HCT116 (cell line): ENCODE measurements around the gene TET3. TPM values are rescaled to one million over a fixed set of nuclear protein-coding genes. Genes with fewer than 3 reads are reported as not detected.

ENCODE experiments used
- ATAC-seq: fragments of 200-7000 bp; cut with Tn5 transposase; 2 replicates; pipeline ENCODE4 v1.9.1; 2020; ENCODE audit warnings: mild to moderate bottlenecking, moderate library complexity
- BruUV-seq: library from RNA; stranded (reverse); fragments of 400-500 nt; replicated peaks from 2 replicates; lab custom pipeline; 2021; lab: Mats Ljungman, UMichigan
- CTCF ChIA-PET: fragments of 300-600 bp; sonication (Branson Sonifier 250); formaldehyde crosslinking; loops from one replicate; lab custom pipeline; 2021; ENCODE audit warnings: antibody characterized with exemption; lab: Charles Lee
- POLR2A ChIA-PET: fragments of 300-600, 350-600 bp; sonication (Branson Sonifier 250); formaldehyde crosslinking; loops from one replicate; lab custom pipeline; 2021; ENCODE audit warnings: antibody characterized with exemption; lab: Charles Lee
- RAD21 ChIA-PET, 2 experiments: fragments of 300-600 bp; sonication (Branson Sonifier 250); formaldehyde crosslinking; loops; one replicate each; lab custom pipeline; 2023; ENCODE audit warnings: low total read pairs in 2 of 2; ENCODE audit not compliant: uncharacterized antibody in 2 of 2, unreplicated experiment in 2 of 2, low non-redundant PET in 1 of 2; lab: Charles Lee
- DNase-seq: peaks from one replicate; pipeline ENCODE4 v3.0.0-alpha.2; 2010; ENCODE audit warnings: low read depth, low spot score
- H2AFZ ChIP-seq: fragments of 200-600 bp; shearing (Covaris generic), sonication (generic); 2 replicates; pipeline ENCODE4 v1.6.1; 2017; ENCODE audit warnings: low read depth, mixed run types, mixed read lengths, antibody characterized with exemption, low read length; ENCODE audit not compliant: poor library complexity, severe bottlenecking
- H3K27ac ChIP-seq: 2 replicates; pipeline ENCODE4 v1.5.1; 2012; ENCODE audit warnings: low read depth, low read length
- H3K27me3 ChIP-seq: fragments of 200-600 bp; sonication (generic); 2 replicates; pipeline ENCODE4 v1.6.1; 2016; ENCODE audit warnings: mixed run types, low read length, mixed read lengths; ENCODE audit not compliant: insufficient read depth
- H3K36me3 ChIP-seq, 2 experiments: fragments of 200-500 bp in 1 of 2; fragments of 200-600 bp in 1 of 2; sonication (Bioruptor generic) in 1 of 2; sonication (generic) in 1 of 2; 2 replicates each; pipeline versions ENCODE4 v1.5.1 to v1.6.1; 2014 to 2016; ENCODE audit warnings: low read length in 2 of 2, inconsistent platforms in 1 of 2, mixed read lengths in 1 of 2, mixed run types in 1 of 2; ENCODE audit not compliant: insufficient read depth in 2 of 2, control insufficient read depth in 1 of 2
- H3K4me1 ChIP-seq, 2 experiments: fragments of 200-600 bp in 1 of 2; sonication (generic) in 1 of 2; 2 replicates each; pipeline versions ENCODE4 v1.5.1 to v1.6.1; 2012 to 2017; ENCODE audit warnings: low read length in 2 of 2, inconsistent platforms in 1 of 2, mild to moderate bottlenecking in 1 of 2, mixed read lengths in 1 of 2, mixed run types in 1 of 2, moderate library complexity in 1 of 2; ENCODE audit not compliant: insufficient read depth in 2 of 2, control insufficient read depth in 1 of 2
- H3K4me2 ChIP-seq: fragments of 200-600 bp; sonication (generic); 2 replicates; pipeline ENCODE4 v1.6.1; 2017; ENCODE audit warnings: mixed run types, low read length, mixed read lengths
- H3K4me3 ChIP-seq, 2 experiments: fragments of 200-600 bp in 1 of 2; sonication (generic) in 1 of 2; replicated peaks in 1 of 2; 2 replicates each; pipeline ENCODE4 v1.5.1; 2011 to 2016; ENCODE audit warnings: low read length in 2 of 2, control low read depth in 1 of 2, low read depth in 1 of 2, mild to moderate bottlenecking in 1 of 2, mixed read lengths in 1 of 2, mixed run types in 1 of 2
- H3K79me2 ChIP-seq: fragments of 200-600 bp; sonication (generic); 2 replicates; pipeline ENCODE4 v1.6.1; 2017; ENCODE audit warnings: mild to moderate bottlenecking, mixed run types, low read length, moderate library complexity, mixed read lengths; ENCODE audit not compliant: insufficient read depth
- H3K9ac ChIP-seq: fragments of 200-600 bp; sonication (generic); 2 replicates; pipeline ENCODE4 v1.6.1; 2016; ENCODE audit warnings: low read length, mixed read lengths
- H3K9me2 ChIP-seq: fragments of 200-600 bp; sonication (generic), shearing (Covaris generic); 2 replicates; pipeline ENCODE4 v1.6.1; 2017; ENCODE audit warnings: mixed run types, mild to moderate bottlenecking, moderate library complexity; ENCODE audit not compliant: insufficient read depth
- H3K9me3 ChIP-seq, 2 experiments: fragments of 200-500 bp in 1 of 2; fragments of 200-600 bp in 1 of 2; sonication (Bioruptor generic) in 1 of 2; sonication (generic) in 1 of 2; 2 replicates each; pipeline ENCODE4 v1.6.1; 2014 to 2017; ENCODE audit warnings: low read length in 2 of 2, mixed read lengths in 2 of 2, inconsistent platforms in 1 of 2, low read depth in 1 of 2, mild to moderate bottlenecking in 1 of 2, mixed run types in 1 of 2, moderate library complexity in 1 of 2; ENCODE audit not compliant: control insufficient read depth in 1 of 2, insufficient read depth in 1 of 2
- H4K20me1 ChIP-seq: fragments of 200-600 bp; sonication (generic), shearing (Covaris generic); 2 replicates; pipeline ENCODE4 v1.6.1; 2017; ENCODE audit warnings: mixed run types, mild to moderate bottlenecking, moderate library complexity; ENCODE audit not compliant: insufficient read depth
- CEBPB ChIP-seq: IDR thresholded peaks from 2 replicates; pipeline ENCODE4 v1.6.1; 2012; ENCODE audit warnings: low read depth
- EZH2phosphoT487 ChIP-seq: fragments of 200-600 bp; IDR thresholded peaks from 2 replicates; pipeline ENCODE4 v1.6.1; 2018; ENCODE audit warnings: antibody characterized with exemption, borderline replicate concordance
- FOSL1 ChIP-seq: IDR thresholded peaks from 2 replicates; pipeline ENCODE4 v1.6.1; 2012; ENCODE audit warnings: low read depth
- JUND ChIP-seq: IDR thresholded peaks from 2 replicates; pipeline ENCODE4 v1.6.1; 2012
- POLR2AphosphoS5 ChIP-seq: IDR thresholded peaks from 2 replicates; pipeline ENCODE4 v1.6.1; 2011; ENCODE audit warnings: mild to moderate bottlenecking, low read depth, low read length, moderate library complexity
- SRF ChIP-seq: IDR thresholded peaks from 2 replicates; pipeline ENCODE4 v1.6.1; 2012; ENCODE audit warnings: low read depth
- intact Hi-C: fragments of 100-400 bp; cut with micrococcal nuclease; formaldehyde crosslinking; loops from 2 replicates; pipeline ENCODE4 v1.10.0; 2022
- total RNA-seq: library from RNA; stranded (reverse); gene quantifications from one replicate; pipeline ENCODE4 v1.2.1, GENCODE V29; 2021; ENCODE audit not compliant: unreplicated experiment
- TF ChIP-seq, protein P1 (sequence below): IDR thresholded peaks from 2 replicates; pipeline ENCODE4 v1.6.1; 2012
- TF ChIP-seq, protein P2 (sequence below): IDR thresholded peaks from 2 replicates; pipeline ENCODE4 v1.6.1; 2012

TET3 gene
- total RNA-seq, 1 experiment from 2014 or later, result 15.4 TPM

DNA sequence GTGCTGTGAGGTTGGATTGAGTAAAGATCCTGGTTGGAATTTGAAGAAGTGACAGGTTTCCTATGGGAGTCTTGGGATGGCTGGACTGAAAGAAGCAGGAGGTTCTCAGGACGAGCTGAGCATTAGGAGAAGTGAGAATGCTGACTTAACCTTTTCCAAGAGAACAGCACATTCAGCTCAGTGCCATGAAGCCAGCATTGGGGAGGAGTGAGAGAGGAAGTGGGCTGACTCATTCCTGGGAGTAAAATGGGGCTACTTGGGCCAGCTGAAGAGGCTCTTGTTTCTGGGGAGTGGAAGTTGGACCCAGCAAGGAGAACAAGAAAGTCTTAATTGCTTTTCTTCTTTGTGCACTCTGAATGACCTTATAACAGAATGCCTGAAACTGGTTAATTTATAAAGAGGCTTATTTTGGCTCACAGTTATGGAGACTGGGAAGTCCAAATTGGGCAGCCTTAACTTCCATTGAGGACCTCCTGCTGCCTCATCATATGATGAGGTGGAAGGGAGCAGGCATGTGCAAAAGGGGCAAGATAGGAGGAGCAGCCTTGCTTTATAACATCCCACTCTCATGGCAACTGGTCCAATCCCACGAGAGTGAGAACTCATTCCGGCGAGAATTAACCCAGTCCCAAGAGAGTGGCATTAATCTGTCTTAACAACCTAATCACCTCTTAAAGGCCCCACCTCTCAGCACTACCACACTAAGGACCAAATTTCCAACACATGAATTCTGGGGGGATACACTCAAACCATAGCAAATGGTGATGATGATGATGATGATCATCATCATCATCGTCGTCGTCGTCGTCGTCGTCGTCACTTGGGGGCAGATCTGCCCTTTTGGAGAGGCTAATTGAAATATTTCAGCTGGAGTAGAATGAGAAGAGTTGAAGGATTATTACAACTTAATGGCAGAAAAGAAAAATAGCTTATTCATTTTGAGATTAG lies 31.9 kb upstream of the TET3 start:
- Histone ChIP-seq H3K9ac (no peak overlapping the region), H3K4me1 (no peaks in the 10 kb centered on the region), H3K9me3 (no peaks in the 10 kb centered on the region), H3K27ac (no peak overlapping the region), H3K4me2 (no peak overlapping the region), H3K4me3 (no peak overlapping the region), H3K36me3 (peaks cover 40 to 42% of the 10 kb centered on the region in 2 experiments; a peak in 3 of 4 replicates), H3K27me3 (no peaks in the 10 kb centered on the region), H4K20me1 (0 out of 2 replicates have a peak, but pooled peaks cover 4% of the 10 kb centered on the region), H3K79me2 (peaks cover 57% of the 10 kb centered on the region), H2AFZ (no peak overlapping the region), H3K9me2 (no peaks in the 10 kb centered on the region)
- ChIA-PET RAD21 (no interaction called here), CTCF (no interaction called here), POLR2A (no interaction called here)
- DNase-seq, result no peak
- no TSS peak for BruUV-seq
- no peak for TF ChIP-seq FOSL1
- TF ChIP-seq EZH2phosphoT487, result no peak
- TF ChIP-seq, protein P1, sequence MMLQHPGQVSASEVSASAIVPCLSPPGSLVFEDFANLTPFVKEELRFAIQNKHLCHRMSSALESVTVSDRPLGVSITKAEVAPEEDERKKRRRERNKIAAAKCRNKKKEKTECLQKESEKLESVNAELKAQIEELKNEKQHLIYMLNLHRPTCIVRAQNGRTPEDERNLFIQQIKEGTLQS, result no peak
- no peak for TF ChIP-seq JUND
- TF ChIP-seq POLR2AphosphoS5, result no peak
- TF ChIP-seq CEBPB, result no peak
- TF ChIP-seq, protein P2, sequence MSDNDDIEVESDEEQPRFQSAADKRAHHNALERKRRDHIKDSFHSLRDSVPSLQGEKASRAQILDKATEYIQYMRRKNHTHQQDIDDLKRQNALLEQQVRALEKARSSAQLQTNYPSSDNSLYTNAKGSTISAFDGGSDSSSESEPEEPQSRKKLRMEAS, result no peak
- TF ChIP-seq SRF, result no peak
- intact Hi-C loops, result no loop called here
- no peak for ATAC-seq
